GM21381 (cell line): ENCODE measurements around the gene TMEM125.

ENCODE experiments used
- ATAC-seq: cut with Tn5 transposase; IDR thresholded peaks from one replicate; pipeline ENCODE4 v1.9.1; 2021; ENCODE audit warnings: mild to moderate bottlenecking, moderate library complexity; ENCODE audit not compliant: unreplicated experiment

TMEM125 gene

GRCh38 chr1:43288785-43289706 lies 19.3 kb downstream of the TMEM125 start:
- ATAC-seq, result no peak

GRCh38 chr1:43292216-43292615 lies 22.4 kb downstream of the TMEM125 start:
- no peak for ATAC-seq

- ATAC-seq, result no peak
Observed at GRCh38 chr1:43292679-43293078, 22.9 kb downstream of the TMEM125 start.

- no peak for ATAC-seq
Observed at GRCh38 chr1:43293176-43293575, 23.4 kb downstream of the TMEM125 start.

GRCh38 chr1:43293896-43294760 lies 24.3 kb downstream of the TMEM125 start:
- no peak for ATAC-seq

- ATAC-seq, result no peak
Observed at GRCh38 chr1:43294761-43295160, 25.0 kb downstream of the TMEM125 start.

- ATAC-seq, result no peak
Observed at GRCh38 chr1:43296207-43296606, 26.4 kb downstream of the TMEM125 start.

- no peak for ATAC-seq
Observed at GRCh38 chr1:43298055-43298454, 28.3 kb downstream of the TMEM125 start.

- no peak for ATAC-seq
Observed at GRCh38 chr1:43299101-43299500, 29.3 kb downstream of the TMEM125 start.

GRCh38 chr1:43300378-43301094 lies 30.8 kb downstream of the TMEM125 start, which contains the start of gene TIE1:
TIE1 (plus strand) TSS chr1:43300982; CDS start chr1:43301072, 90 bp downstream.
- ATAC-seq, result no peak

GRCh38 chr1:43302201-43302600 lies 32.4 kb downstream of the TMEM125 start:
- ATAC-seq, result no peak

GRCh38 chr1:43302721-43303470 lies 33.1 kb downstream of the TMEM125 start:
- no peak for ATAC-seq

GRCh38 chr1:43303471-43304313 lies 33.9 kb downstream of the TMEM125 start:
- ATAC-seq, result no peak

GRCh38 chr1:43304314-43304681 lies 34.5 kb downstream of the TMEM125 start:
- no peak for ATAC-seq

GRCh38 chr1:43304771-43305300 lies 35.1 kb downstream of the TMEM125 start:
- no peak for ATAC-seq

GRCh38 chr1:43305461-43305860 lies 35.7 kb downstream of the TMEM125 start:
- ATAC-seq, result no peak

GRCh38 chr1:43305926-43306687 lies 36.3 kb downstream of the TMEM125 start:
- ATAC-seq, result no peak

- ATAC-seq, result no peak
Observed at GRCh38 chr1:43306688-43307457, 37.1 kb downstream of the TMEM125 start.
